IMR-90 (cell line): ENCODE data around the gene UBLCP1. TPM values are rescaled to one million over a fixed set of nuclear protein-coding genes. Genes with fewer than 3 reads are reported as not detected.

Experiments used
- ATAC-seq: fragments of 200-7000 bp; cut with Tn5 transposase; 2 replicates; pipeline ENCODE4 v1.9.1; 2020; ENCODE audit warnings: low read depth, mild to moderate bottlenecking, moderate library complexity
- BruUV-seq: library from RNA; stranded (reverse); fragments of 400-500 nt; replicated peaks from 2 replicates; lab custom pipeline; 2021; lab: Mats Ljungman, UMichigan
- CTCF ChIA-PET: fragments of 300-600 bp; formaldehyde crosslinking; extraction: SDS; loops from one replicate; lab custom pipeline; 2021; ENCODE audit warnings: antibody characterized with exemption; lab: Yijun Ruan, JAX
- POLR2A ChIA-PET: fragments of 300-600 bp; sonication (Branson Sonifier 250); formaldehyde crosslinking; loops from one replicate; lab custom pipeline; 2022; ENCODE audit warnings: antibody characterized with exemption; ENCODE audit not compliant: unreplicated experiment; lab: Charles Lee
- DNase-seq: peaks from one replicate; pipeline ENCODE4 v3.0.0; 2013
- H2AFZ ChIP-seq: replicated peaks from 2 replicates; pipeline ENCODE3; 2013; ENCODE audit warnings: low read length, mild to moderate bottlenecking; ENCODE audit not compliant: poor library complexity
- H2AK5ac ChIP-seq: 2 replicates; pipeline ENCODE4 v1.6.1; 2013; ENCODE audit warnings: low read depth, low read length, inconsistent platforms
- H2AK9ac ChIP-seq: replicated peaks from 2 replicates; pipeline ENCODE3; 2013; ENCODE audit warnings: mild to moderate bottlenecking, low read depth, low read length, moderate library complexity; ENCODE audit not compliant: poor library complexity
- H2BK120ac ChIP-seq: 2 replicates; pipeline ENCODE4 v1.6.1; 2013; ENCODE audit warnings: low read depth, low read length, inconsistent platforms
- H2BK15ac ChIP-seq: 3 replicates; pipeline ENCODE4 v1.6.1; 2013; ENCODE audit warnings: low read depth, low read length, inconsistent platforms
- H2BK20ac ChIP-seq: 2 replicates; pipeline ENCODE4 v1.6.1; 2013; ENCODE audit warnings: low read depth, mild to moderate bottlenecking, inconsistent platforms, low read length, moderate library complexity
- H2BK5ac ChIP-seq: 2 replicates; pipeline ENCODE4 v1.6.1; 2013; ENCODE audit warnings: mild to moderate bottlenecking, low read depth, low read length, inconsistent platforms; ENCODE audit not compliant: poor library complexity, severe bottlenecking
- H3K14ac ChIP-seq: replicated peaks from 2 replicates; pipeline ENCODE4 v1.6.1; 2013; ENCODE audit warnings: low read depth, low read length, inconsistent platforms
- H3K18ac ChIP-seq: 2 replicates; pipeline ENCODE4 v1.6.1; 2013; ENCODE audit warnings: low read depth, low read length, control low read depth
- H3K23ac ChIP-seq: 2 replicates; pipeline ENCODE4 v1.6.1; 2013; ENCODE audit warnings: low read depth, low read length, inconsistent platforms
- H3K27ac ChIP-seq: 2 replicates; pipeline ENCODE4 v1.5.1; 2013; ENCODE audit warnings: mild to moderate bottlenecking, control low read depth, low read length; ENCODE audit not compliant: insufficient read depth
- H3K27me3 ChIP-seq: 2 replicates; pipeline ENCODE4 v1.6.1; 2013; ENCODE audit warnings: low read length; ENCODE audit not compliant: control insufficient read depth, insufficient read depth
- H3K36me3 ChIP-seq: 2 replicates; pipeline ENCODE4 v1.6.1; 2013; ENCODE audit warnings: low read length, mixed read lengths; ENCODE audit not compliant: control insufficient read depth, insufficient read depth
- H3K4ac ChIP-seq: 2 replicates; pipeline ENCODE4 v1.6.1; 2013; ENCODE audit warnings: low read depth, low read length, inconsistent platforms
- H3K4me1 ChIP-seq: 2 replicates; pipeline ENCODE4 v1.6.1; 2013; ENCODE audit warnings: low read length, mixed read lengths; ENCODE audit not compliant: control insufficient read depth, insufficient read depth
- H3K4me2 ChIP-seq: 2 replicates; pipeline ENCODE4 v1.6.1; 2013; ENCODE audit warnings: low read depth, mild to moderate bottlenecking, control low read depth, low read length, moderate library complexity
- H3K4me3 ChIP-seq: 2 replicates; pipeline ENCODE4 v1.5.1; 2013; ENCODE audit warnings: low read depth, mild to moderate bottlenecking, control low read depth, low read length, moderate library complexity; ENCODE audit not compliant: insufficient read depth
- H3K56ac ChIP-seq: 2 replicates; pipeline ENCODE4 v1.6.1; 2013; ENCODE audit warnings: low read length, inconsistent platforms; ENCODE audit not compliant: insufficient read depth; ENCODE audit errors: extremely low read depth
- H3K79me1 ChIP-seq, 2 experiments: 2 replicates each; pipeline ENCODE4 v1.6.1; 2013; ENCODE audit warnings: low read length in 2 of 2, inconsistent platforms in 1 of 2, low read depth in 1 of 2
- H3K9ac ChIP-seq: 2 replicates; pipeline ENCODE4 v1.6.1; 2013; ENCODE audit warnings: low read depth, low read length, control low read depth
- H3K9me1 ChIP-seq: 2 replicates; pipeline ENCODE4 v1.6.1; 2013; ENCODE audit warnings: low read length, inconsistent platforms; ENCODE audit not compliant: insufficient read depth
- H3K9me3 ChIP-seq: 2 replicates; pipeline ENCODE4 v1.6.1; 2013; ENCODE audit warnings: low read length; ENCODE audit not compliant: control insufficient read depth, insufficient read depth
- H4K20me1 ChIP-seq: 2 replicates; pipeline ENCODE4 v1.6.1; 2013; ENCODE audit warnings: low read length, inconsistent platforms; ENCODE audit not compliant: insufficient read depth
- H4K5ac ChIP-seq: 2 replicates; pipeline ENCODE4 v1.6.1; 2013; ENCODE audit warnings: mild to moderate bottlenecking, low read depth, low read length, control low read depth
- H4K8ac ChIP-seq, 2 experiments: 2 replicates each; pipeline ENCODE4 v1.6.1; 2013; ENCODE audit warnings: low read depth in 2 of 2, low read length in 2 of 2, control low read depth in 1 of 2, inconsistent platforms in 1 of 2
- H4K91ac ChIP-seq: 2 replicates; pipeline ENCODE4 v1.6.1; 2013; ENCODE audit warnings: low read depth, low read length, inconsistent platforms; ENCODE audit not compliant: insufficient read depth
- BHLHE40 ChIP-seq: fragments of 150-350 bp; IDR thresholded peaks from 2 replicates; pipeline ENCODE4 v1.6.1; 2016; ENCODE audit warnings: mild to moderate bottlenecking, low read depth, low read length
- CEBPB ChIP-seq: IDR thresholded peaks from 2 replicates; pipeline ENCODE4 v1.6.1; 2012; ENCODE audit warnings: low read depth, low read length, improper control_type of control experiment
- CHD1 ChIP-seq: IDR thresholded peaks from 2 replicates; pipeline ENCODE4 v1.6.1; 2012; ENCODE audit warnings: low read depth, low read length, improper control_type of control experiment
- FOS ChIP-seq: fragments of 150-350 bp; IDR thresholded peaks from 2 replicates; pipeline ENCODE4 v1.6.1; 2016; ENCODE audit warnings: low read depth, low read length
- MAFK ChIP-seq: IDR thresholded peaks from 2 replicates; pipeline ENCODE4 v1.6.1; 2012; ENCODE audit warnings: low read depth, low read length, improper control_type of control experiment
- MAZ ChIP-seq: IDR thresholded peaks from 2 replicates; pipeline ENCODE4 v1.6.1; 2012; ENCODE audit warnings: low read depth, mild to moderate bottlenecking, low read length, improper control_type of control experiment, moderate library complexity, borderline replicate concordance
- MXI1 ChIP-seq: IDR thresholded peaks from 2 replicates; pipeline ENCODE4 v1.6.1; 2012; ENCODE audit warnings: low read depth, mild to moderate bottlenecking, low read length, moderate library complexity, borderline replicate concordance
- NFE2L2 ChIP-seq: fragments of 150-350 bp; IDR thresholded peaks from 2 replicates; pipeline ENCODE4 v1.6.1; 2016; ENCODE audit warnings: low read depth, mild to moderate bottlenecking, low read length
- POLR2A ChIP-seq: IDR thresholded peaks from 2 replicates; pipeline ENCODE4 v1.6.1; 2012; ENCODE audit warnings: mild to moderate bottlenecking, low read depth, low read length
- RAD21 ChIP-seq: IDR thresholded peaks from 2 replicates; pipeline ENCODE4 v1.6.1; 2012; ENCODE audit warnings: low read length, improper control_type of control experiment
- RCOR1 ChIP-seq: IDR thresholded peaks from 2 replicates; pipeline ENCODE4 v1.6.1; 2012; ENCODE audit warnings: mild to moderate bottlenecking, low read length, improper control_type of control experiment; ENCODE audit not compliant: insufficient replicate concordance
- RFX5 ChIP-seq: IDR thresholded peaks from 2 replicates; pipeline ENCODE4 v1.8.0; 2012; ENCODE audit warnings: low read depth, mild to moderate bottlenecking, low read length, moderate library complexity
- SMC3 ChIP-seq: fragments of 150-350 bp; IDR thresholded peaks from 2 replicates; pipeline ENCODE4 v1.6.1; 2016; ENCODE audit warnings: low read depth, mild to moderate bottlenecking, antibody characterized with exemption, low read length, moderate library complexity
- WGBS, 2 experiments: methylation state at CpG; one replicate each; pipeline versions ENCODE4 v1.1.5 to v1.1.7; 2013; ENCODE audit warnings: missing lambda C conversion rate in 2 of 2; ENCODE audit not compliant: insufficient read length in 1 of 2; ENCODE audit errors: extremely low coverage in 2 of 2; 5-methylcytosine and 5-hydroxymethylcytosine counted together
- dilution Hi-C: fragments of 300-500 bp; cut with HindIII; formaldehyde crosslinking; loops from one replicate; pipeline ENCODE4 v1.14.3; 2018; ENCODE audit warnings: low sequenced_read_pairs; ENCODE audit not compliant: unreplicated experiment
- in situ Hi-C: fragments of 300-500 bp; cut with MboI; formaldehyde crosslinking; loops from 3 replicates; pipeline ENCODE4 v1.14.3; 2019; ENCODE audit warnings: low sequenced_read_pairs, inconsistent platforms, mixed read lengths
- intact Hi-C: fragments of 100-400 bp; cut with micrococcal nuclease; formaldehyde crosslinking; loops from 2 replicates; pipeline ENCODE4 v1.10.0; 2022
- polyA plus RNA-seq, 3 experiments: library from polyadenylated mRNA; depleted of rRNA; stranded (reverse); fragments of >200 nt; gene quantifications; 2 replicates each; pipeline ENCODE4 v1.2.3, GENCODE V29; 2012; ENCODE audit warnings: low replicate concordance in 1 of 3
- total RNA-seq: library from RNA; depleted of rRNA; stranded (reverse); fragments of >200 nt; gene quantifications from 2 replicates; pipeline ENCODE4 v1.2.3, GENCODE V29; 2012
- TF ChIP-seq, protein P1 (sequence below): conservative IDR thresholded peaks from 2 replicates; pipeline ENCODE4 v1.5.1; 2012; ENCODE audit warnings: mild to moderate bottlenecking, low read depth, low read length, improper control_type of control experiment
- TF ChIP-seq, protein P2 (sequence below): fragments of 150-350 bp; IDR thresholded peaks from 2 replicates; pipeline ENCODE4 v1.6.1; 2016; ENCODE audit warnings: low read depth, mild to moderate bottlenecking, low read length, moderate library complexity, borderline replicate concordance
- TF ChIP-seq, protein P3 (sequence below): fragments of 150-350 bp; IDR thresholded peaks from 2 replicates; pipeline ENCODE4 v1.6.1; 2017; ENCODE audit warnings: mild to moderate bottlenecking, antibody characterized with exemption, low read length, low read depth

Gene UBLCP1
- total and polyA plus RNA-seq, 2 of the 4 experiments (the other 2 are of a cell fraction): 11.7 to 17.5 TPM

DNA sequence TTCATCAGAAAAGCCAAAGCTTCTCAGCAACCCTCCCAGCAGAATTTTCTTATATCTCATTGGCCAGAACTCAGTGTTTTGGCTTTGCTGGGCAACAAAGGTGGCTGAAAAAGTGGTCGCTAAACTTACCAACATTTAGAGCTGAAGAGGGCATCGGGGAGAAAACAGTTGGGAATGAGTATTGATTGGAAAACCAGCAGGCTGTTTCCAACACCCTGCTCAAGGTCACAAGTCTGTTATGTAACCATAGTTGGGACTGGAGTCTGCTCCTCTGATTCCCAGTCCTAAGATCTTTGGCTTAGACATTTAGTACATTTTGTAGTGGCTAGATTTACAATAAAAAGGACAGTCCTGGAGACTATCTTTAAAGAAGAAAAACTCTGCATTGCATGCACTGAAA, 50.1 kb downstream of the UBLCP1 start:
- H4K91ac ChIP-seq: no peak overlapping the region
- no peak for ATAC-seq
- H3K27me3 ChIP-seq: peaks cover 24% of the 10 kb centered on the region
- no peak for DNase-seq
- no peak overlapping the region for H4K5ac ChIP-seq
- in situ Hi-C loops: no loop called here
- POLR2A ChIA-PET: no interaction called here
- no peak overlapping the region for H4K8ac ChIP-seq
- BruUV-seq: no TSS peak
- no peak overlapping the region for H2BK20ac ChIP-seq
- H2BK15ac ChIP-seq: no peak overlapping the region
- no peaks in the 10 kb centered on the region; the same call in 1 of the 2 replicates for H3K4me1 ChIP-seq
- no peak overlapping the region for H2BK120ac ChIP-seq
- dilution Hi-C loops: no loop called here
- no peak overlapping the region for H3K4ac ChIP-seq
- no peak overlapping the region for H2BK5ac ChIP-seq
- WGBS, 2 experiments: no CpG with 5 or more reads among the region's 2 CpGs
- no peak overlapping the region for H2AK9ac ChIP-seq
- no peak overlapping the region for H2AK5ac ChIP-seq
- H3K27ac ChIP-seq: no peak overlapping the region
- H3K14ac ChIP-seq: no peak overlapping the region
- no peak overlapping the region for H3K23ac ChIP-seq
- no peaks in the 10 kb centered on the region for H3K9me3 ChIP-seq
- no peak overlapping the region for H3K4me2 ChIP-seq
- H3K9me1 ChIP-seq: no peaks in the 10 kb centered on the region
- H4K20me1 ChIP-seq: no peaks in the 10 kb centered on the region
- H3K4me3 ChIP-seq: no peak overlapping the region
- H3K18ac ChIP-seq: no peak overlapping the region
- no peak overlapping the region for H3K9ac ChIP-seq
- CTCF ChIA-PET: no interaction called here
- TF ChIP-seq MAFK (no peak), SMC3 (no peak), RAD21 (no peak), NFE2L2 (no peak), MAZ (no peak), CEBPB (no peak), CHD1 (no peak), POLR2A (no peak), MXI1 (no peak), FOS (no peak), BHLHE40 (no peak), RCOR1 (no peak), RFX5 (no peak)
- TF ChIP-seq, protein P1, sequence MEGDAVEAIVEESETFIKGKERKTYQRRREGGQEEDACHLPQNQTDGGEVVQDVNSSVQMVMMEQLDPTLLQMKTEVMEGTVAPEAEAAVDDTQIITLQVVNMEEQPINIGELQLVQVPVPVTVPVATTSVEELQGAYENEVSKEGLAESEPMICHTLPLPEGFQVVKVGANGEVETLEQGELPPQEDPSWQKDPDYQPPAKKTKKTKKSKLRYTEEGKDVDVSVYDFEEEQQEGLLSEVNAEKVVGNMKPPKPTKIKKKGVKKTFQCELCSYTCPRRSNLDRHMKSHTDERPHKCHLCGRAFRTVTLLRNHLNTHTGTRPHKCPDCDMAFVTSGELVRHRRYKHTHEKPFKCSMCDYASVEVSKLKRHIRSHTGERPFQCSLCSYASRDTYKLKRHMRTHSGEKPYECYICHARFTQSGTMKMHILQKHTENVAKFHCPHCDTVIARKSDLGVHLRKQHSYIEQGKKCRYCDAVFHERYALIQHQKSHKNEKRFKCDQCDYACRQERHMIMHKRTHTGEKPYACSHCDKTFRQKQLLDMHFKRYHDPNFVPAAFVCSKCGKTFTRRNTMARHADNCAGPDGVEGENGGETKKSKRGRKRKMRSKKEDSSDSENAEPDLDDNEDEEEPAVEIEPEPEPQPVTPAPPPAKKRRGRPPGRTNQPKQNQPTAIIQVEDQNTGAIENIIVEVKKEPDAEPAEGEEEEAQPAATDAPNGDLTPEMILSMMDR: no peak
- TF ChIP-seq, protein P2, sequence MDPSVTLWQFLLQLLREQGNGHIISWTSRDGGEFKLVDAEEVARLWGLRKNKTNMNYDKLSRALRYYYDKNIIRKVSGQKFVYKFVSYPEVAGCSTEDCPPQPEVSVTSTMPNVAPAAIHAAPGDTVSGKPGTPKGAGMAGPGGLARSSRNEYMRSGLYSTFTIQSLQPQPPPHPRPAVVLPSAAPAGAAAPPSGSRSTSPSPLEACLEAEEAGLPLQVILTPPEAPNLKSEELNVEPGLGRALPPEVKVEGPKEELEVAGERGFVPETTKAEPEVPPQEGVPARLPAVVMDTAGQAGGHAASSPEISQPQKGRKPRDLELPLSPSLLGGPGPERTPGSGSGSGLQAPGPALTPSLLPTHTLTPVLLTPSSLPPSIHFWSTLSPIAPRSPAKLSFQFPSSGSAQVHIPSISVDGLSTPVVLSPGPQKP: no peak
- TF ChIP-seq, protein P3, sequence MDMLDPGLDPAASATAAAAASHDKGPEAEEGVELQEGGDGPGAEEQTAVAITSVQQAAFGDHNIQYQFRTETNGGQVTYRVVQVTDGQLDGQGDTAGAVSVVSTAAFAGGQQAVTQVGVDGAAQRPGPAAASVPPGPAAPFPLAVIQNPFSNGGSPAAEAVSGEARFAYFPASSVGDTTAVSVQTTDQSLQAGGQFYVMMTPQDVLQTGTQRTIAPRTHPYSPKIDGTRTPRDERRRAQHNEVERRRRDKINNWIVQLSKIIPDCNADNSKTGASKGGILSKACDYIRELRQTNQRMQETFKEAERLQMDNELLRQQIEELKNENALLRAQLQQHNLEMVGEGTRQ: no peak
- intact Hi-C loops: no loop called here
- H3K56ac ChIP-seq: no peak overlapping the region
- H3K36me3 ChIP-seq: no peaks in the 10 kb centered on the region
- H3K79me1 ChIP-seq: no peaks in the 10 kb centered on the region
- H2AFZ ChIP-seq: no peak overlapping the region
